Erythroblast (primary cell): Measurements from ENCODE around the gene VAMP4.

Experiments used
- GATA1 ChIP-seq: IDR thresholded peaks from 2 replicates; pipeline ENCODE4 v1.6.1; 2011; ENCODE audit warnings: low read depth, mild to moderate bottlenecking, control low read depth, low read length, moderate library complexity
- POLR2A ChIP-seq: IDR thresholded peaks from 2 replicates; pipeline ENCODE4 v1.6.1; 2011; ENCODE audit warnings: mild to moderate bottlenecking, low read length

GRCh38 chr1:171655746-171656116, 86.1 kb downstream of the VAMP4 start:
- no peak for TF ChIP-seq POLR2A
- TF ChIP-seq GATA1 = no peak
